ENCODE results near the gene NPIPA5.

DNA sequence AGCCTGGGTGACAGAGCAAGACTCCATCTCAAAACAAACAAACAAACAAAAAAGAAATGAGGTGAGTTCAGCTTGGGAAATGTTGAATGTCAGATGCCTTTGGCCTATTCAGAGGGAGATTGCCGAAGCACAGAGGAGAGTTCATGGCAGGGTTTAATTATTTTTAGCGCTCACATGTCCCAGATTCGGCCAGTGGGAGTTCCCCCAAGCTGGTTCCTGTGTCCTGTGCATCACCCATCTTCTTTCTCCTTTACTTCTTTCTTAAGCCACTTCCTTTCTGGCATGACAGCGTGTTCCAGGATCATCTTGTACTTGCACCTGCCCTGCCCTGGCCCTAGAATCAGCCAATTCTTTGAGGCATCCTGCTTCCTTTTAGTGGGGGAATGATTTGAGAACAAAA, 26.7 kb upstream of the NPIPA5 start:
- TF ChIP-seq CEBPB (IDR thresholded peaks at IDR 0.05; ENCODE audit: borderline replicate concordance, low read depth, low read length) = peak; percentile 58; the same call in 1 of the 2 replicates
- no peak for TF ChIP-seq GMEB1 (CRISPR knock-in tag; IDR thresholded peaks at IDR 0.05; ENCODE audit: borderline replicate concordance)
- TF ChIP-seq EHMT2 (IDR thresholded peaks at IDR 0.05; ENCODE audit: borderline replicate concordance, low read depth, low read length) = no peak
- no peak for TF ChIP-seq TFDP2 (CRISPR knock-in tag; IDR thresholded peaks at IDR 0.05)
- TF ChIP-seq HNF4G (IDR thresholded peaks at IDR 0.05; ENCODE audit: borderline replicate concordance, low read depth, low read length) = no peak
- TF ChIP-seq HNF4G (CRISPR knock-in tag; IDR thresholded peaks at IDR 0.05; ENCODE audit: borderline replicate concordance, low read depth) = no peak
- no peak for TF ChIP-seq CTCF (CRISPR knock-in tag; IDR thresholded peaks at IDR 0.05)
- TF ChIP-seq ZSCAN25 (CRISPR knock-in tag; IDR thresholded peaks at IDR 0.05) = no peak

Measured in HepG2 (cell line).